CMK (cell line): ENCODE measurements around the gene PLEKHA8.

ENCODE experiments used
- DNase-seq: peaks from one replicate; pipeline ENCODE4 v3.0.0-alpha.2; 2010; ENCODE audit warnings: low read depth

Gene PLEKHA8

GRCh38 chr7:30169579-30169978, 141.4 kb downstream of the PLEKHA8 start:
- DNase-seq, result no peak

- DNase-seq, result no peak
Measured at GRCh38 chr7:30170476-30171205, 142.4 kb downstream of the PLEKHA8 start.

GRCh38 chr7:30171766-30172447, 143.7 kb downstream of the PLEKHA8 start:
- DNase-seq, result no peak

- no peak for DNase-seq
Measured at GRCh38 chr7:30172451-30172850, 144.2 kb downstream of the PLEKHA8 start.

GRCh38 chr7:30173058-30173897, 145.1 kb downstream of the PLEKHA8 start:
- no peak for DNase-seq

DNA sequence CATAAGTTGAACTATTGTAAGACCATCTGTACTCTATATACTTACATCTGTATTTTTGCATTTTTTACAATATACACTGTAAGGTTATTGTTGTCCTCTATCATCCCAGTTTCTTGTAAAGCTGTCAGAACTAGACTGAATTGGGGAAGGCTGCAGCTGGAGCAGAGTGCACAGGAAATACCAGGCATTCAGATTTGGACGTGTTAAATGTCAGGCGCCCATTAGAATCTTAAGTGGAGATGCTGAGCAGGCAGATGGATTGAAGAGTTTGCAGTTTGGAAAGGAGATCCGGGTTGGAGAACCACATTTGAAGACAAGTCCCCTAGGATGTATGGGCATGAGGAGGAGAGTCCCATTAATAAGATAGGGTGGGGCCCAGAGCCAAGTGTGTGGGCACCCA, 147.0 kb downstream of the PLEKHA8 start:
- no peak for DNase-seq

DNA sequence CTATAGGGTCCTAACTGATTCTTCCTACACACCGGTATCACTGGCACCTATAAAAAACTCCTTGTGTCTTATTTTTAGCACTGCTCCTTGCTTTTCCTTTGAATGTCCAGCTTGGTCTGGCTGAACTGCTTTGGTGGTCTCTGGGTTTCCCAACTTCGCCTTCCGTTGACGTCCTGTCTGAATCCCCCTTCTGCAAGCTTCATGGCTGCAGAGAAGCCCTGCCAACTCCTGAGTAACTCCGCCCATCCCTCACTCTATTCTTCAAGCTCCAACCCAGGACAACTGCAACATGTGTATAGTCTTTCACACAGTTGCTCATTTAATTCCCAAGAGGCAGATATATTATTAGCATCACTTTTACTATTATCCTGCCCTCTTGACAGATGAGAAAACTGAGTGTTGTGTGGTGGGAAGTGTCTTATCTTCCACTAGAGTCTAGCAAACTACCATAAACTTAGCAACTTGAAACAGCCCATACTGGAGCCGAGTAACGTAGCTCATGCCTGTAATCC, 147.5 kb downstream of the PLEKHA8 start:
- no peak for DNase-seq

- DNase-seq, result no peak
Measured at GRCh38 chr7:30176463-30177109, 148.4 kb downstream of the PLEKHA8 start.

DNA sequence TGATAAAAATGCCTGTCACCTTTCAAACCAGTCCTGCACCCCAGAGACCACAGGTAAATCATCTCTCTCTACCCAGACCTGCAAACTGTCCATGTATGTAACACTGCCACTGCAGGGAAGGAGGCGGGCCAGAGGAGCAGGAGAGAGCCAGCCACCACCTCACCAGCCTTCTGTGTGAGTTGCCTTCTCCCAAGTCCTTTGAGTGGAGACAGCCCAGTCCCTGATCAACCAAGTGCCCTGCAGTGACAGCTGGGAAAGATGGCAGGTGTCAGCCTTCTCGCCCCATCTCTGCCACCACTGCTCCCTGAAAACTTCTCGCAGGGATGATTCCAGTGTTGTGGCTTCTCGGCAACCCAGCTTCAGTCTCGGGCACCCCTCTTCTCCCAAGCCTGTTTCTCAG, 149.0 kb downstream of the PLEKHA8 start:
- no peak for DNase-seq

DNA sequence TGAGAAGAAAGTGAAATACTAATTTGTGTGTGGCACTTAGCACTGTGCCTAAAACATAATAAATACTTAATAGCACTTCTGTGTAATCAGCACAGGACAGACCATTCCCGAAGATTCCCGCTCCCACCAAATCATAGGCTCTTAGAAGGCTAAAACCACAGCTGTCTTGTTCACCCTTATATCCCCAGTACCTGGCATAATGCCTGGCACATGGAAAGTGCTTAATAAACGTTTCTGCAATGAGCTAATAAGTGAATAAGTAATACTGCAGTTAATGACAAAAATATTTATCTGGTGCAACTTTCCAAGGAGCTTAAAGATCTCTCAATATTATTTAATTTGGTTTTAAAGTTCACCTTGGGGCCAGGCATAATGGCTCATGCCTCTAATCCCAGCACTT, 149.8 kb downstream of the PLEKHA8 start:
- no peak for DNase-seq

DNA sequence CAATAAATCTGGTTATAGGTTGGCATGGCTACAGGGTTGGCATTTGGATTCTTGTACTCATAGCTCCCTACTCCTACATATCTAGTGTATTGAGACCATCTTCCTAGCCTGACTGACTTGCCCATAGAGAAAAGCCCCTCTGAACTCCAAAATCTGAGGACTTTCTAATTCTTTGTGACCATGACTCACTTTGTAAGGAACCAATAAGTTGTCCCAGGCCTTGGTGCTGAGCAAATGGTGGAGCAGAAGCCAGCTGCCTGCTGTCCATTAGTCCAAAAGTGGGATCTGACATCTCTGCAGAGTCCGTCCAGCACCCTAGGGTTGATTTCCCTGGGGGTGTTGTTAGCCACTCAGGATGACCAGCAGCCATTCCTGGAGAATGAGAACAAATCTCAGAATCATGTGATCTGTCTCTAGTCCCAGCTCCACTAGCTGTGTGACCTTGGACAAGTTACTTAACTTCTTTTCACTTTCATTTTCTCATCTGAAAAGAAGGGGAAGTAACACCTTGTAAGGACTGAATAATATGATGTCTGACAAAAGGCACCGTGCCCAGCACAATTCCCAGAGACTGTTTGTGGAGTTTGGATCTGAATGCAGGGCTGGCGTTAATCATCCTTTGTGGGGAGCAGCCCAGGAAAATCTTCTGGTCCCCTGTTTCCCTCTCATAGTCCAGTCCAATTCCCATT, 150.7 kb downstream of the PLEKHA8 start:
- no peak for DNase-seq
